T-helper 1 cell treated with Interleukin-12 subunit alpha and Interleukin-12 subunit beta and Interleukin-4 antibody, amounts not matched to agents 30 μg/mL and 1 μg/mL, for 36 hours (primary cell): ENCODE data around the gene EFCAB8.

Source experiments
- H3K27ac Mint-ChIP-seq: one replicate; pipeline ENCODE4 v1.8.0; 2021; ENCODE audit warnings: mild to moderate bottlenecking, mixed read lengths
- H3K27me3 Mint-ChIP-seq: one replicate; pipeline ENCODE4 v1.8.0; 2021; ENCODE audit warnings: low read depth, mixed read lengths
- H3K36me3 Mint-ChIP-seq: one replicate; pipeline ENCODE4 v1.8.0; 2021; ENCODE audit warnings: low read depth, mixed read lengths
- H3K4me1 Mint-ChIP-seq: one replicate; pipeline ENCODE4 v1.8.0; 2021; ENCODE audit warnings: low read depth, mixed read lengths
- H3K4me3 Mint-ChIP-seq: one replicate; pipeline ENCODE4 v1.8.0; 2021; ENCODE audit warnings: mild to moderate bottlenecking, moderate library complexity, mixed read lengths
- H3K9me3 Mint-ChIP-seq: one replicate; pipeline ENCODE4 v1.8.0; 2021; ENCODE audit warnings: mixed read lengths

The EFCAB8 gene

GRCh38 chr20:33005908-33006775, 147.4 kb downstream of the EFCAB8 start:
- Mint-ChIP-seq H3K4me1 (no peaks in the 10 kb centered on the region), H3K27ac (no peak overlapping the region), H3K36me3 (no peaks in the 10 kb centered on the region), H3K27me3 (no peaks in the 10 kb centered on the region), H3K9me3 (peaks cover 5% of the 10 kb centered on the region), H3K4me3 (no peak overlapping the region)

GRCh38 chr20:33006776-33007375, 148.2 kb downstream of the EFCAB8 start:
- H3K27ac Mint-ChIP-seq, result no peak overlapping the region
- no peak overlapping the region for H3K4me3 Mint-ChIP-seq
- H3K36me3 Mint-ChIP-seq, result no peaks in the 10 kb centered on the region
- no peaks in the 10 kb centered on the region for H3K4me1 Mint-ChIP-seq
- H3K9me3 Mint-ChIP-seq, result peaks cover 5% of the 10 kb centered on the region
- H3K27me3 Mint-ChIP-seq, result no peaks in the 10 kb centered on the region

- no peak within 1 kb of the TSS for H3K4me3 Mint-ChIP-seq
- no peaks in the 10 kb centered on the region for H3K27me3 Mint-ChIP-seq
- H3K27ac Mint-ChIP-seq, result no peak within 1 kb of the TSS
- no peaks in the 10 kb centered on the region for H3K36me3 Mint-ChIP-seq
- no peaks in the 10 kb centered on the region for H3K4me1 Mint-ChIP-seq
- H3K9me3 Mint-ChIP-seq, result peaks cover 5% of the 10 kb centered on the region
Measured at GRCh38 chr20:33007376-33008335, 148.9 kb downstream of the EFCAB8 start, which contains the start of gene BPIFB2. Gene BPIFB2 (plus strand): TSS chr20:33007704. CDS start chr20:33008575, 871 bp downstream.

GRCh38 chr20:33008336-33009213, 149.9 kb downstream of the EFCAB8 start:
- Mint-ChIP-seq H3K27ac (no peak overlapping the region), H3K36me3 (no peaks in the 10 kb centered on the region), H3K4me3 (no peak overlapping the region), H3K4me1 (no peaks in the 10 kb centered on the region), H3K27me3 (no peaks in the 10 kb centered on the region), H3K9me3 (peaks cover 5% of the 10 kb centered on the region)

- Mint-ChIP-seq H3K27ac (no peak overlapping the region), H3K27me3 (no peaks in the 10 kb centered on the region), H3K9me3 (peaks cover 5% of the 10 kb centered on the region), H3K36me3 (no peaks in the 10 kb centered on the region), H3K4me1 (no peaks in the 10 kb centered on the region), H3K4me3 (no peak overlapping the region)
Measured at GRCh38 chr20:33009214-33010132, 150.8 kb downstream of the EFCAB8 start.

GRCh38 chr20:33010133-33010504, 151.4 kb downstream of the EFCAB8 start:
- Mint-ChIP-seq H3K27me3 (no peaks in the 10 kb centered on the region), H3K4me3 (no peak overlapping the region), H3K4me1 (no peaks in the 10 kb centered on the region), H3K9me3 (peaks cover 3% of the 10 kb centered on the region), H3K36me3 (no peaks in the 10 kb centered on the region), H3K27ac (no peak overlapping the region)

GRCh38 chr20:33010674-33011449, 152.1 kb downstream of the EFCAB8 start:
- H3K9me3 Mint-ChIP-seq, result no peaks in the 10 kb centered on the region
- H3K4me3 Mint-ChIP-seq, result no peak overlapping the region
- H3K36me3 Mint-ChIP-seq, result no peaks in the 10 kb centered on the region
- H3K27me3 Mint-ChIP-seq, result no peaks in the 10 kb centered on the region
- no peaks in the 10 kb centered on the region for H3K4me1 Mint-ChIP-seq
- no peak overlapping the region for H3K27ac Mint-ChIP-seq
